T-helper 1 cell (primary cell): ENCODE data around the gene HCAR2.
"Not testable (repeated sequence)": the region's sequence is repeated elsewhere in the genome, so short reads cannot be mapped to it uniquely, and the experiment has no call there.

Experiments used
- DNase-seq, 5 donors: peaks; one replicate each; pipeline ENCODE4 v3.0.0-alpha.2; 2012 to 2020
- total RNA-seq, 4 donors: gene quantifications; one replicate each; lab custom pipeline; 2026; lab: John Stamatoyannopoulos, UW

The HCAR2 gene
- total RNA-seq, result 0 to 0.12 (median 0) reads per million in 4 donors

DNA sequence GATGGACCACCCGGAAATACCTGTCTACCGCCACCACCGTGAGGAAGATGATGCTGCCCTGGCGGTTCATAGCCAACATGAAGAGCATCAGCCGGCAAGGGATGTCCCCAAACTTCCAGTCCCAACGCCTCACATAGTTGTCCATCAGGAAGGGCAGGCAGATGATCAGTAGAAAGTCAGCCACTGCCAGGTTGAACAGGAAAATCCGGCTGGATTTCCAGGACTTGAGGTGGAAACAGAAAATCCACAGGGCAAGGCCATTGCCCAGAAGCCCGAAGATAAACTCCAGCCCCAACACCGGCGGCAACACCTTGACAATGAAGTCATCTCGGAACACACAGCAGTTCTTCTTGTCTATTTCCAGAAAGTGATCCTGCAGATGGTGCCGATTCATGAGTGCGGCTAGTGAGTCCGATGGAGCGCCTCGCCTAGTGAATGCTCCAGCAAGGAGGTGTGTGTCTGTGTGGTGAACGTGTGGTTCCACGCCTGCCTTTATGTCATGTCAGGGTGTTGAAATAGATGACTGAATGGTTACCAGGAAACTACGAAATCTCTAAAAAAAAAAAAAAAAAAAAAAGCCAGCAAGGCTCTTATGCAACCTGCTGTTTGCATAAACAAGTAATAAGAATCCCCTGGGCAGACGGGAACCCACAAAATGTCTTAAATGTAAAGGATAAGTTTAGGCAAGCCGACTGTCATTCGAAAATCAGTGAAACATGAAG, at the start of gene HCAR2:
HCAR2 (minus strand) TSS at position 468 of the 722 bp plus-strand sequence; CDS start at position 394, 74 bp downstream.
- DNase-seq, result not testable (repeated sequence)

DNA sequence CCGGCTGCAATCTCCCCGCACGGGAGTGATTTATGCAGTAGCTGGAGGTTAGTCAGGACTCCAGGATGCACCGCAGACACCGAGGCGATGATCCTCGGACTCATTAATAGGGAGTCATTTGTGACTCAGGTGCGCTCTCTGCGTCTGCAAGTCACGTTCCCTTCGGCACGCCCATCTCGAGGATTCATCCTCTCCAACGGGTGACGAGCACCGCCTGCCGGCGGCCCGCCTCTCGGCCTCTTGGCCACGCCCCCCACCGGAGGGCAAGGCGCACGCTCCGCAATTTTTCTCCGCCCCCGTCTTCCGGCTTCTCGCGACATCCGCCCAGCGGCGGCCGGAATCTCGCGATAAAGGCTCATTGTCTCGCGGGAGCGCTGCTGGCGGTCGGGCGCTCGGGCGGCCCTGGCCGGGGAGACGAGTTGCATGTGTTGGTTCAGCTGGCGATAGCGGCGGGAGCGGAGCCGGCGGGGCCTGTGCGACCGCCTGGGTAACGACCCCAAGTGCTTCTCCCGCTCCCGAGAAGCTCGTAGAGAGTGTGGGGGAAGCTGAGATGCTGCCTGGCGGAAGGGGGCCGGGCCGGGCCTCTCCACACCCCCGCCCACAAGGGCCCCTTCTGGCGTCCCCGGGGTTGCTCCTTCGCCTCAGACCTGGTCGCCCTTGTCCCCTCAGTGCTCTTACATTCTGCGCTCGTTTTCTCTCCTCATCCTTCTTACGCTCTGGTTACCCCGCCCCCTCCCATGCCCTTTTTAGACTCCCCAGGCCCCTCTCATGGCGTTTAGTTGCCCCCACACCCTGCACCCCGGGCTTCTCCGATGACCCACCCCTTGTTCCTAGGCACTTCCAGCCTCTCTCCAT, 49.5 kb upstream of the HCAR2 start, which contains the start of gene DENR:
DENR (plus strand) TSS at position 361 of the 855 bp plus-strand sequence. CDS start 878 bp downstream, outside the sequence.
- peak; percentile 98 to 99 (median 99) for DNase-seq

DNA sequence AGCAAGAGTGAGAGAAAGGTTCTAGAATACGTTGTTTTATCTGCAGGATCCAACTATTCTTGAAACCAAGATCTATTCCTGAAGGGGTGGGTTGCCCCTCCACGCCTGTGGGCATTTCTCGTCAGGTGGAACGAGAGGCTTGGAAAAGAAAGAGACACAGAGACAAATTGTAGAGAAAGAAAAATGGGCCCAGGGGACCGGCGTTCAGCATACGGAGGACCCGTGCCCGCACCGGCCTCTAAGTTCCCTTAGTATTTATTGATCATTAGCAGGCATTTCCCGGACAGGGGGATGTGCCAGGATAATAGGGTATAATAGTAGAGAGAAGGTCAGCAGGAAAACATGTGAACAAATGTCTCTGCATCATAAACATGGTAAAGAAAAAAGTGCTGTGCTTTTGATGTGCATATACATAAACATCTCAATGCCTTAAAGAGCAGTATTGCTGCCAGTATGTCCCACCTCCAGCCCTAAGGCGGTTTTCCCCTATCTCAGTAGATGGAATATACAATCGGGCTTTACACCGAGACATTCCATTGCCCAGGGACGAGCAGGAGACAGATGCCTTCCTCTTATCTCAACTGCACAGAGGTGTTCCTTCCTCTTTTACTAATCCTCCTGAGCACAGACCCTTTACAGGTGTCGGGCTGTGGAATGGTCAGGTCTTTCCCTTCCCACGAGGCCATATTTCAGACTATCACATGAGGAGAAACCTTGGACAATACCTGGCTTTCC, 47.8 kb upstream of the HCAR2 start:
- DNase-seq, result not testable (repeated sequence)

DNA sequence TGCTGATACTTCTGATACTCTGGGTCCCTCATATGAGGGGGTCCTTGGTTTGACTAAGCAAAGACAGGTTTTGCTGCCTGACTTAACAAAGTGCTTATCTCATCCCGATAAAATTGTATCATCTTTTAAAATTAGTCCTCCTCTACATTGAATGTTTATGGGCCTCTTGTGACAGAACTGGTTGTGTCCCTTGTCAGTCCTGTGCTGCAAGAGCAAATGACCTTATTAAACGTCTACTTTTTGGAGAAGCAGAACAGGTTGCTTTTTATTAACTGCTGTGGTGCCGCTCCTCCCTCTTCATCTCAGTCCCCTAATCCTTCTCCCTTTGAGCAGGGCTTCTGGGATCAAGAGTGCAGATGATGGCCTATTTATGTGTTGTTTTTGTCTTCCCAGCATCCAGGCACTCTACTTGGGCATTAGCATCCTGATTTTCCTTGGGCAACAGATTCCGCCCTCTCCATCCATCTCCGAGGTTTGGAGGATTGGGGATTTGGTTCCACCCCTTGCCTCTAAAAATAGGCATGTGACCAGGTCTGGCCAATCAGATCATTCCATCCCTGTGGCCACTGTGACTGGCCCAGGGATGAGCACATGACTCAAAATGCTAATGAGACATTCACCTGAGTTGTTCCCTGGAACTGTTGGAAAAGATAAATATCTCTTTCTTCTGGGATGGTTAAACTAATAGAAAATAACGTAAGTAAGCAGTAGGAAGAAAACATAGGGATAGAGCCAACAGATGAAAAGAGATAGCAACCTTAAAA, 46.6 kb upstream of the HCAR2 start:
- DNase-seq, result no peak

DNA sequence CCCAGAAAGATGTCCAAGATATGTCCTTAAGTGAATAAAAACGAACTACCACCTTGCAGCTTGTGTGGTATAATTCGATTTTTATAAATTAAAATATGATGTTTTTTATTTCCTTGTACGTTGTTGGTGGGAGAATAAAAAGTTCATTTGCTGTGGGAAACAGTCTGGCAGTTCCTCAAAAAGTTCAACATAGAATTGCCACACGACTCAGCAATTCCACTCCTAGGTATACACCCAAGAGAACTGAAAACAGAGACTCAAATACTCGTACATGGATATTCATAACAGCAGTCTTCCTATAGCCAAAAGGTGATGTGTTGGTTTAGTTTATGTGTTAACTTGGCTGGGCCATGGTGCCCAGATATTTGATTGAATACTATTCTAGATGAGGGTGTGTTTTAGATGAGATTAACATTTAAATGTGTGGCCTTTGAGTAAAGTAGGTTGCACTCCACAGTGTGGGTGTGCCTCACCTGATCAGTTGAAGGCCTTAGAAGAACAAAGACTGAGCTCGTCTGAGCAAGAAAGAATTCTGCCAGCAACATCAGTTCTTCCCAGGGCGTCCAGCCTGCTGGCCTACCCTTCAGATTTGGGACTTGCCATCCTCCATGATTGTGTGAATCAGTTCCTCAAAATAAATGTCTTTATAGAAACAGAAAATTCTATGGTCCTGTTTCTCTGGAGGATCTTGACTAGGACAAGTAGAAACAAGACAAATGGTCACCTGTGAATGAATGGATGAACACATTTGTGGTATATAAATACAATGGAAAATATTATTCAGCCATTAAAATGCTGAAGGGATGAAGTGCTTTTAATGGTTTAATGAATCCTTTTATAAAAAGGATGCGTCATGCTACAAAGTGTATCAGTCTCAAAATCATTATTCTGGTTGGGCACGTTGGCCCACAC, 44.3 kb upstream of the HCAR2 start:
- DNase-seq, result no peak

DNA sequence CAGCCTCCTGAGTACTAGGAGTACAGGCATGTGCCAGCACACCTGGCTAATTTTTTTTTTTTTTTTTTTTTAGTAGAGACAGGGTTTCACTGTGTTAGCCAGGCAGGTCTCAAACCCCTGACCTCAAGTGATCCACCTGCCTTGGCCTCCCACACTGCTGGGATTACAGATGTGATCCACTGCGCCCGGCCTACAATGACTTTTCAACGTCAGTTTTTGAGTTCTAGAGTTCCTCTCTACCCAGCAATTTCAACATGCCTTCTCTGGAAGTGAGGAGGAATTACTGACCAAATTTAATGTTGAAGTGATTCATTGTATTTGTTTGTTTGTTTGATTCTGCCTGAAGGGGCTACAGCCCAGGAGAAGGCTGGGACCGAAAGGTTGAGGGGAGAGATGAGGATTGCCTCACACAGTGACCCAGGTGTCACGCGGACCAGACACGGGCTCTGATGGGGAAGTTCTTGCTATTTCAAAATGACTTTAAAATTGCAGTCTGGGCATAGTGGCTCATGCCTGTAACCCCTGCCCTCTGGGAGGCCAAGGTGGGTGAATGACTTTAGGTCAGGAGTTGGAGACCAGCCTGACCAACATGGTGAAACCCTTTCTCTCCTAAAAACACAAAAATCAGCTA, 40.9 kb upstream of the HCAR2 start:
- no peak for DNase-seq

DNA sequence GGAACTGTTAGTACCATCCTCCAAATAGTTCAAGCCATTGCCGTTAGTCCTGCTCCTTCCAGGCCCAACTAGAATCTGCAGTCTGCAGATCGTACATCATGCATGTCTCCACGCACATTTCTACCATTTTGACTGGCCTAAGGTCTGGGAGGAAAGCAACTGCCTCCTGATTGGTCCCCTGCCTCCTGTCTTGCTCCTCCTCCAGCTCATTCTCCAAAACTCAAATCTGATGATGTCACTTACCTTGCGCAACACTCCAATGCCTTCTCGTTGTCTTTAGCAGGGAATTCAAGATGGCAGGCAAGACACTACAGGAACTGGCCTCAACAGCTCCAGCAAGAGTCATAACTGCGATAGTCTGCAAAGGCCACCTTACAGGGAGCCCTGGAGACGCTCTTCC, 37.2 kb upstream of the HCAR2 start:
- DNase-seq, result no peak

DNA sequence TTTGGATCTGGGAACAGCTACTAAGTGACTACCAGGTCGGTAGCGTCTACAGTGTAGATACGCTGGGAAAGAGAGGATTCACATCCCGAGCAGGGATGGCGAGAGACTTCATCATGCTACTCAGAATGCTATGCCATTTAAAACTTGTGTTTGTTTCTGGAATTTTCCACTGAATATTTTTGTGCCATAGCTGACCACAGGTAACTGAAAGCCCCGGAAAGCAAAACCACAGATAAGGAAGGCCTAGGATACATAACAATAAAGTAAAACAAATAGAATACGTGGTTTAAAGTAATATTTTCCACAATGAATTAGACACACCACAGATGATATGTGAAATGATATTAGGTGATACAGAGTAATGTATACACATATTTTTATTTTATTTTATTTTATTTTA, 35.4 kb upstream of the HCAR2 start:
- no peak for DNase-seq

DNA sequence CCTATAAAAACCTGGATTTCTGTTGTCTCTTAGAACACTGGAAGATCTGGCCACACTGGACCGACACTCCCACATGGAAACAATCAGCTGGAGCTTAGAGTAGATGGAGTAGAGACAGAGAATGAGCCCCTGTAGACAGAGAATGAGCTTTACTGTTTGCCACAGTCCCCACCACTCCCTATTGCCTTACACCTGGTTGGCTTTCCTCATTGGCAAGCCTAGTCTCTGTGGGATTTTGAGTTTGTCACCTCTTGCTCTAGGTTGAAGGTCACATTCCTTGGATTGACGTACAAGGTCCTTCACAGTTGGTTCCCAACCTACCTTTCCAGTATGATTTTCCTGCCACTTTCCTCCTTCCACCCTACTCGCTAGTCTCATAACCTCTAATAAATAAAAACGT, 29.5 kb upstream of the HCAR2 start:
- no peak for DNase-seq

DNA sequence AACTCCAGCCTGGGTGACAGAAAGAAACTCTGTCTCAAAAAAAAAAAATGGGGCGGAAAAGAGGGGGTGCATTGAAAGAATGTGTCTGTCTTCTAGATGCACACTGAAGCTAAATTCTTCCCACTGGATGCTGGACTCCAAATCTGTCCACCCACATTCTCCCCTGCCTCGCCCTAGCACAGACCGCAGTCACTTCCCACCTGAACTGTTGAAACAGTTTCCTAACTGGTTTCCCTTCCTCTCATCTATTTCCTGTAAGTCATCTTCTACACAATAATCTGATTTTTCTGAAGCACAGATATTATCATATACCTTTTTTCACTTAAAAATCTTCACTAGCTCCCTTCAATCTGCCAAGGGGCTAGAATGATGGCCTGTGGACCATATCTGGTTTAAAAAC, 29.0 kb upstream of the HCAR2 start:
- peak in 1 of 5 donors; percentile 33 for DNase-seq

DNA sequence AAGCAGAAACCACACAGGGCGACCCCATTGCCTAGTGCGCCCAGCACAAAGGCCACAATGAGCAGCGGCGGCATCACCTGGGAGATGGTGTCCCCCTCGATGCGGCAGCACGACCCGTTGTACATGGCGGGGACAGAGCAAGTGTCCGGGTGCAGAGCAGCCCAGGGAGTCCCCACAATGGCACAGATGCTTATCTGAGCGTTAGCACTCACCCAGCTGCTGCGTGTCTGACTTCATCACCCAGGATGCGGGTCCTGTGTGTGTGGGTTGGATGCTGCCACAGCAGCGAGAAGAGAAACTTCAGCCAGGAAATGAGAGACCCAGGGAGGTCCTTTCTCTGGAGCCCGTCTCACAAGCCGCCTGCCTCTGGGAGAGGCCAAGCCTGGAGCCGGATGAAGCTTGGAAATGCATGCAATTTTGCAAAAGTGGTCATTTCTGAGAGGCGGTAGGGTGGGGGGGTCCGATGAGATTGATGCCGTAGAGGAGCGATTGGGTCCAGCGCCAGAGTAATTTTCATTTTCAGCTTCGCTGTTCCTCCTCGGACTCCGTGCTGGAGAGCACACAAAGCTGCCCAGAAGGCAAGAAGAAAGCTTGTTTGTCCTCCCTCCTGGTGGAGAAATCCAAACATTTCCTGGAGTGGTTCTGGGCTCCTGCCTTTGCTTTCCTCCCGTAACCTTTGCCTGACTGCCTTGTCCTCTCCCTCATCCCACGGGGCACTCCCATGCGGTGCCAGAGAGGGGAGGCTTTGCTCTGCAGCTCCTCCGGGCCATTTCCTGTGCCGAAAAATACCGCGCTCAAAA, 27.3 kb upstream of the HCAR2 start, which contains the start of gene HCAR1:
HCAR1 (minus strand) TSS at position 630 of the 800 bp plus-strand sequence; CDS start at position 125, 505 bp downstream.
- peak in 3 of 5 donors; percentile 5 to 87 (median 6) for DNase-seq

DNA sequence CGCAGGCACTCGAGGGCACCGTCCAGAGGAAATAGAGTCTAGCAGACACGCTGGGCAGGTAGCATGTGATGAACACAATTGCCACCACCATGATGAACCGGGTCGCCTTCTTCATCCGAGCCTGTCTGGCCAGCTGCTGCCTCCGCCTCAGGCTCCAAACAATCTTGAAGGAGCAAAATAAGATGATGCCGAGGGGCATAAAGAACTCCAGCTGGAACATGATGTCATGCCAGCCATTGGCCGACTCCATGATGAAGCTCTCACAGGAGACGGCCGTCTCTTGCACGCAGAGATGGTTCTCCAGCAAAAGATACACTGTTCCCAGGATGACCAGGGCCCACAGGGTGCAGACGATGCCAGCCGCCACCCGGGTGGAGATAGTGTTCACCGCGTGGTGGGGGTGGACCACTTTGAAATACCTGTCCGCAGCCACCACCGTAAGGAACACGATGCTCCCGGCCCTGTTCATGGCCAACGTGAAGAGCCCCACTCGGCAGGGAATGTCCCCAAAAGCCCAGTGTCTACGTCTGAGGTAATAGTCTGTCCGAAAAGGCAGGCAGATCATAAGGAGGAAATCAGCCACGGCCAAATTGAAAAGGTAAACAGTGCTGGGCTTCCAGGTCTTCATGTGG, 26.5 kb upstream of the HCAR2 start:
- no peak for DNase-seq

DNA sequence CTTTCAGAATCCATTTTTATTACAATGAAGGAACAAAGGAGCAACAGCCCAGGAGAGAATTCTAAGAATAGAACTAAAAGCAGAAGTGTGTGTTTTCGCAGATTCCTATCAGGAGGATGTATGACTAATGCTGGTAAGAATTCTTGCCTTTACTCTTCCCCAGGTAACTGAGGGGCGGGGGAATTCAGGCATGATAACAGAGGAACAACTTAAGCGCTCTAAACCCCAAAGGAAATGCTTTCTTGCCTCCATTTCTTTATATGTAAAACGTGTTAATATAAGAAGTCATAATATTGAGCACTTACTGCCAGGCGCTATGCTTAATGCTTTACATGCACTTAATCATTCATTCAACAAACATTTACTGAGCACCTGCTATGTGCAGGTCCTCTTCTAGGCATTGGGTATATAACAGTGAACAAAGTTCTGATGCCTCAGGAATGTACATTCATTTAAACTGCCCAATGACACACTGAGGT, 23.0 kb upstream of the HCAR2 start:
- DNase-seq, result peak in 1 of 5 donors; percentile 33

DNA sequence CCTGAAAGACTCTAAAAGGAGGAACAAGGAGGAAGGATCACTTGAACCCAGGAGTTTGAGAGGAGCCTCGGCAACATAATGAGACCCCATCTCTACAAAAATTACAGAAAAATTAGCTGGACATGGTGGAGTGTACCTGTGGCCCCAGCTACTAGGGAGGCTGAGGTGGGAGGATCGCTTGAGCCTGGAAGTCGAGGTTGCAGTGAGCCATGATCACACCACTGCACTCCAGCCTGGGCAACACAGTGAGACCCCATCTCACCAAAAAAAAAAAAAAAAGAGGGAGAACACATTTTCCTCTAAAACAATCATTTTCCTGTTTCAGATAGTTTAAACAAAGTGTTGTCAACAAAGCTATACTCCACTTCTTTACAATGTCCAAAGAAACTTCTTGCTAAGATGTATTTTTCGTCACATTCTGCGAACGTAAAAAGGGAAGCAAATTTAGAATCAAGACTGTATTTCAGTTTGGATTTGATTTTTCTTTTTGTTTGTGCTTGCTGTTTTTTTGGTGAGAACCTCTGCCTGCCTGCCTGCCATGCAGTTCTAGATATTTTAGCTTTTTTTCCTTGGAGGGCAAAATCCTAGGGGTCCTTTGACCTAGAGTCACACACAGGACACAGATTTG, 22.4 kb upstream of the HCAR2 start:
- no peak for DNase-seq

DNA sequence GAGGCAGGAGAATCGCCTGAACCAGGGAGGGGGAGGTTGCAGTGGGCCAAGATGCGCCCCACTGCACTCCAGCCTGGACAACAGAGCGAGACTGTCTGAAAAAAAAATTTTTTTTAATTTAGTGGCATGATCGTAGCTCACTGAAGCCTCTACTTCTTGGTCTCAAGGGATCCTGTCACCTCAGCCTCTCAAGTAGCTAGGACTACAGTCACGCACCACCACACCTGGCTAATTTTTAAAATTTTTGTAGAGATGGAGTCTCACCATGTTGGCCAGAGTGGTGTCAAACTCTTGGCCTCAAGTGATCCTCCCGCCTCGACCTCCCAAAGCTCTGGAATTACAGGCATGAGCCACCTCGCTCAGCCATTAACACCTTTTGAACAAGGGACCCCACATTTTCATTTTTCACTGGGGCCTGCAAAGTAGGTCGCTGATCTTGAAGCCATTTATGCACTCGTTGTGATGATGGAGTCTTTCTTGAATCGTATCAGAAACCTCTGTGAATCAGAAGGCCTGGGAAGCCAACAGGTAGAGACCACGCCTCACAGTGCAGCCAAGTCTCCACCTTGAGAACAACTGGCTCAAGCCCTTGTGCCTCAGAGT, 21.6 kb upstream of the HCAR2 start:
- no peak for DNase-seq

DNA sequence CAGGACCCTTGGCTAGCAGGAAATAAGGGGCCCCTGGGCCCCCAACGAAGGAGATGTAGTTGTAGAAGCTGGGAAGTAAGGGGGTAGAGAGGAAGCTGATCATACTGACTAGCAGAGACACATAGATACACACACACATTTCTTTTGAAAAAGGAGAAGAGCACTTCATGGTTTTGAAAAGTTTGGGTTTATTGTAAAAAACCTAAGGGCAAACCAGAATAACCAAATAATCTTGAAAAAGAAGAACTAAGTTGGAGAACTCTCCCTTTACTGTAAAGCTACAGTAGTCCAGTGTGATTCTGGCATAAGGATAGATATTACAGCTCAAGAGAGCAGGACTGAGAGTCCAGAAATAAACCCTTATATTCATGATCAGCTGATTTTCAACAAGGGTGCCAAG, 19.2 kb upstream of the HCAR2 start:
- no peak for DNase-seq

DNA sequence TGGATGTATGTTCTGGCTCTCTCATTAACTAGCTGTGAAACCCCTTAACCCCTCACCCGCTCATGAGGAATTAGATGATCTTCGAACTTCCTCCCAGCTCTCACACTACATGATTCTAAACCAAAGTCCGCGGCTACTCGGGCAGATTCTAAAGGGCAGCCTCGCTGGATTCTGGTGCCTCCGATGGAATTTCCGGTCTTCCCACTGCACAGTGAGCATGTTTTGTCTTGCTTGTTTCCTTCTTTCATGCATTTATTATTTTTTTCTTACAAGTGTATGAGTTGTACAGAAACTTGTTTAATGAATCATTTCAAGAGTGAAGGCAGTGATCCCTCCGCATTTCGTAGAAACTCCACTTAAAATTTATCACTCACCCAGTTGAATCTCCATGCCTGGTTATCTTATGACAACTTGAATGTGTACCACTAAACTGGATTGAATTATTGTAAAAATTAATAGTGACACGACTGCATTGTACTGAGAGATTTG, 17.9 kb upstream of the HCAR2 start:
- DNase-seq, result peak in 1 of 5 donors; percentile 68

DNA sequence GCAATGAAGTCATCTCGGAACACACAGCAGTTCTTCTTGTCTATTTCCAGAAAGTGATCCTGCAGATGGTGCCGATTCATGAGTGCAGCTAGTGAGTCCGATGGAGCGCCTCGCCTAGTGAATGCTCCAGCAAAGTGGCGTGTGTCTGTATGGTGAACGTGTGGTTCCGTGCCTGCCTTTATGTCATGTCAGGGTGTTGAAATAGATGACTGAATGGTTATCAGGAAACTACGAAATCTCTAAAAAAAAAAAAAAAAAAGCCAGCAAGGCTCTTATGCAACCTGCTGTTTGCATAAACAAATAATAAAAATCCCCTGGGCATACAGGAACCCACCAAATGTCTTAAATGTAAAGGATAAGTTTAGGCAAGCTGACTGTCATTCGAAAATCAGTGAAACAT, 13.5 kb upstream of the HCAR2 start, which contains the start of gene HCAR3:
HCAR3 (minus strand) TSS at position 154 of the 400 bp plus-strand sequence; CDS start at position 80, 74 bp downstream.
- DNase-seq, result not testable (repeated sequence)
